ENCODE measurements around the gene TAF3. TPM values are rescaled to one million over a fixed set of nuclear protein-coding genes. Genes with fewer than 3 reads are reported as not detected.
A peak's percentile ranks its signal among the peaks of the same experiment; 100 is the strongest.

The TAF3 gene
- total and polyA plus RNA-seq, 11 donors: 5.7 to 14.0 (median 10.3) TPM

GRCh38 chr10:7952266-7952665, 134.0 kb downstream of the TAF3 start:
- DNase-seq (no peak), ATAC-seq (no peak)
- Histone ChIP-seq H3K9me3 (peaks cover 0 to 11% (median 0%) of the 10 kb centered on the region in 12 donors), H3K4me3 (no peak overlapping the region), H3K4me1 (peaks cover 0 to 12% (median 0%) of the 10 kb centered on the region in 12 donors), H3K36me3 (no peaks in the 10 kb centered on the region), H3K27ac (no peak overlapping the region), H3K27me3 (no peaks in the 10 kb centered on the region)
- no peak for TF ChIP-seq CTCF (IDR thresholded peaks at IDR 0.05)
- no peak for TF ChIP-seq POLR2A (IDR thresholded peaks at IDR 0.05)
- 95 to 98% (median 97%) methylated on average over 3 of the region's 3 CpGs for WGBS, 4 donors
- intact Hi-C loops (cut with DNase I): no loop called here

GRCh38 chr10:7953447-7953846, 135.1 kb downstream of the TAF3 start:
- 89 to 96% (median 94%) methylated on average over 4 of the region's 4 CpGs for WGBS, 4 donors

GRCh38 chr10:7955446-7955845, 137.1 kb downstream of the TAF3 start:
- TF ChIP-seq CTCF (IDR thresholded peaks at IDR 0.05) (no peak), POLR2A (IDR thresholded peaks at IDR 0.05) (no peak)
- ATAC-seq (no peak), DNase-seq (no peak)
- H3K36me3 ChIP-seq: no peaks in the 10 kb centered on the region
- 83 to 88% (median 84%) methylated on average over 1 of the region's 1 CpG for WGBS, 4 donors
- peaks cover 0 to 10% (median 0%) of the 10 kb centered on the region in 12 donors for H3K9me3 ChIP-seq
- H3K27me3 ChIP-seq: no peaks in the 10 kb centered on the region
- intact Hi-C loops (cut with DNase I): no loop called here
- H3K27ac ChIP-seq: no peak overlapping the region
- peaks cover 0 to 12% (median 0%) of the 10 kb centered on the region in 12 donors for H3K4me1 ChIP-seq
- no peak overlapping the region for H3K4me3 ChIP-seq

More at GRCh38 chr10:7953447-7953846, 135.1 kb downstream of the TAF3 start:
- Histone ChIP-seq H3K4me3 (no peak overlapping the region), H3K27ac (no peak overlapping the region), H3K27me3 (no peaks in the 10 kb centered on the region), H3K36me3 (no peaks in the 10 kb centered on the region), H3K4me1 (peaks cover 0 to 12% (median 0%) of the 10 kb centered on the region in 12 donors), H3K9me3 (peaks cover 0 to 11% (median 0%) of the 10 kb centered on the region in 12 donors)
- intact Hi-C loops (cut with DNase I): no loop called here
- no peak for ATAC-seq
- no peak for DNase-seq
- TF ChIP-seq CTCF (IDR thresholded peaks at IDR 0.05): no peak
- TF ChIP-seq POLR2A (IDR thresholded peaks at IDR 0.05): no peak

- no peak overlapping the region for H3K4me3 ChIP-seq
- H3K27me3 ChIP-seq: no peaks in the 10 kb centered on the region
- intact Hi-C loops (cut with DNase I): no loop called here
- ATAC-seq (peak in 1 of 4 donors; percentile 26), DNase-seq (no peak)
- no peaks in the 10 kb centered on the region for H3K9me3 ChIP-seq
- H3K36me3 ChIP-seq: no peaks in the 10 kb centered on the region
- TF ChIP-seq CTCF (IDR thresholded peaks at IDR 0.05): no peak
- TF ChIP-seq POLR2A (IDR thresholded peaks at IDR 0.05): no peak
- no peak overlapping the region for H3K27ac ChIP-seq
- peaks cover 0 to 12% (median 0%) of the 10 kb centered on the region in 12 donors for H3K4me1 ChIP-seq
Measured at GRCh38 chr10:7956508-7956907, 138.2 kb downstream of the TAF3 start.
